DLD1 (cell line): ENCODE data around the gene CTDSP1.

ENCODE experiments used
- in situ Hi-C: cut with HindIII; loops from 2 replicates; pipeline ENCODE4 v1.10.0; 2017; ENCODE audit warnings: low sequenced_read_pairs

Gene CTDSP1

DNA sequence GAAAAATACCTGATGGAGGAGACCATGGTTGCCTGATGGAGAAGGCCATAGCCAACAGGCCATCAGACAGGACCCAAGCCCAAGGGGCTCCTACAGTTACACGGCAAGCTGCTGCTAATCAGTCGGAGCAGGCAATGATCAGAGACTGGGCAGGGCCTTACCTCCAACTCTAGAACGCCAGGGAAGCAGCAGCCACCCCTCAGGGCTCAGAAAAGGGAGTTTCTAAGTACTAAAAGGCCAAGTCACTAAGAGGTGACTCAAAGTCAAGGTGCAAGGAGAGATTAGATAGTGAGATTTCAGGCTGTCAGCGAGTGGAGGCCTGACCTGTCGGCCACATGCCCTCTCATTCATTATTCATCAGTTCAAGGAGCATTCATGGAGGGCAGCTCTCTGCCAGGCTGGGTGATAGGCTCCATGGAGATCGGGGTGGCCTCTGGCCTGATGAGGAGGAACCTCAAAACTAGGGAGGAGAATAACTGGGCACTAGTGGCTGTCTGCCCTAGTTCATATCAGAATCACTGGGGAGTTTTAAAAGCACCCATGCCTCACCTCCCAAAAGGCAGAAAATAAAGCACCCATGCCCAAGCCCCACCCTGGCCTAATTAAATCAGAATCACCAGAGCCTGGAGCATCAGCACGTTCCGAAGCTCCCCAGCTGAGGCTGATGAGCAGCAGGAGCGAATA lies 22.9 kb downstream of the CTDSP1 start:
- in situ Hi-C loops = no loop called here

DNA sequence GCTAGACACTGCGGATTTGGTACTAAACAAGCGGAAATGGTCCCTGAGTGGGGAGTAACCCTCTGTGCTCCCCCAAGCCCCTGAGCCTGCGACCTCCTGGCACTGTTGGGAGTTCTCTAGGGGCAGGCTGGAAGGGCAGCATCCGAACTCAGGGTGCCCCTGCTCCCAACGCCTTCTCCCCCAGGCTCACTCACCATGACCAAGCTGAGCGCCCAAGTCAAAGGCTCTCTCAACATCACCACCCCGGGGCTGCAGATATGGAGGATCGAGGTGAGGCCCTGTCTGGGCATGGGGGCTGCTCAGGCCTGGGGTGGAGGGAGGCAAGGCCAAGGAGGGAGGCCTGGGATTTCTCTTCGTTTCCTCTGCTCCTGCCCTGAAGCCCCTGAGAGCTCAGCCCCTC lies 23.9 kb downstream of the CTDSP1 start:
- in situ Hi-C loops = no loop called here

DNA sequence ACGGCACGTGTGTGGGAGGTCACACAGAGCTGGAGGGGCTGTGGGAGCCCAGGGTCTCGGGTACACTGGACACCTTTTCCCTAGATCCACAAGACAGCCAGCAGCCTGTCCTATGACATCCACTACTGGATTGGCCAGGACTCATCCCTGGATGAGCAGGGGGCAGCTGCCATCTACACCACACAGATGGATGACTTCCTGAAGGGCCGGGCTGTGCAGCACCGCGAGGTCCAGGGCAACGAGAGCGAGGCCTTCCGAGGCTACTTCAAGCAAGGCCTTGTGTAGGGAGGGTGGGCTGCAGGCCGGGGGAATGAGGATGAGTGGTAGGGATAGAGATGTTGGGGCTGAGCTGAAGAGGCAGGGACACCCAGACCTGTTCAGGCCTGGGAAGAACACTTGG lies 25.9 kb downstream of the CTDSP1 start:
- in situ Hi-C loops = no loop called here

DNA sequence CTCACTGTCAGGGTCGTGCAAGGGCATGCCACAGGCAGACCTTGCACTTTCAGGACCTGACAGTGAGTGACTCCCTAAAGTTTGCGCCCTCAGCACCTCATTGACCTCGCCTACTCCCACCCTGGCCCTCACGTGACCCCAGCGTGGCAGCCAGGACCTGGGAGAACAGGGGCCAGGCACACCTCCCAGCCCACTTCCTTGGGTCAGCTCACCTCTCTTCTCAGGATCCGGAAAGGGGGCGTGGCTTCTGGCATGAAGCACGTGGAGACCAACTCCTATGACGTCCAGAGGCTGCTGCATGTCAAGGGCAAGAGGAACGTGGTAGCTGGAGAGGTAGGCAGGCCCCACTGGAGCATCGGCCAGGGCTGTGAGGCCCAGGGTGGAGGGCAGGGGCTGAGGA lies 28.1 kb downstream of the CTDSP1 start:
- in situ Hi-C loops = no loop called here

DNA sequence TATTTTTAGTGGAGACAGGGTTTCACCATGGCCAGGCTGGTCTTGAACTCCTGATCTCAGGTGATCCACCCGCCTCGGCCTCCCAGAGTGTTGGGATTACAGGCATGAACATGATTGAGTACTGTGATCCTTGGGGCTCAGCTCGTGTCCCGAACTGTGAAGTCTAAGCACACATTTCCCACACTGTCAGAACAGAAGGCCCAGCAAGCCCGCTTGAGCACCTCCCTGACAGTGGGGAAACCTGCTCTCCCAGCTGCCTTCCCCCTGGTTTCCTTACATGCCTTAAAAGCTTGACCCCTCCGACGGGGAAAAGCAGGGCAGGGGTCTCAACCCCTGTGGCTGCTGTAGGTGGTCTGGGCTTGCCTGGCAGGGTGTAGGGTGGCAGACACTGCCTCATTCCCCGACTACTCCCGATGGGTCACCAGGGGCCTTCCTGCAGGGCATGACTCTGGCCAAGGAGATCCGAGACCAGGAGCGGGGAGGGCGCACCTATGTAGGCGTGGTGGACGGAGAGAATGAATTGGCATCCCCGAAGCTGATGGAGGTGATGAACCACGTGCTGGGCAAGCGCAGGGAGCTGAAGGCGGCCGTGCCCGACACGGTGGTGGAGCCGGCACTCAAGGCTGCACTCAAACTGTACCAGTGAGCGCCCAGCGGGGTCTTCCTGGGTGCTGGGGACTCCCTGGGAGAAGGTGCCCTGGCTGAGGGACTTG lies 29.3 kb downstream of the CTDSP1 start:
- in situ Hi-C loops = no loop called here

DNA sequence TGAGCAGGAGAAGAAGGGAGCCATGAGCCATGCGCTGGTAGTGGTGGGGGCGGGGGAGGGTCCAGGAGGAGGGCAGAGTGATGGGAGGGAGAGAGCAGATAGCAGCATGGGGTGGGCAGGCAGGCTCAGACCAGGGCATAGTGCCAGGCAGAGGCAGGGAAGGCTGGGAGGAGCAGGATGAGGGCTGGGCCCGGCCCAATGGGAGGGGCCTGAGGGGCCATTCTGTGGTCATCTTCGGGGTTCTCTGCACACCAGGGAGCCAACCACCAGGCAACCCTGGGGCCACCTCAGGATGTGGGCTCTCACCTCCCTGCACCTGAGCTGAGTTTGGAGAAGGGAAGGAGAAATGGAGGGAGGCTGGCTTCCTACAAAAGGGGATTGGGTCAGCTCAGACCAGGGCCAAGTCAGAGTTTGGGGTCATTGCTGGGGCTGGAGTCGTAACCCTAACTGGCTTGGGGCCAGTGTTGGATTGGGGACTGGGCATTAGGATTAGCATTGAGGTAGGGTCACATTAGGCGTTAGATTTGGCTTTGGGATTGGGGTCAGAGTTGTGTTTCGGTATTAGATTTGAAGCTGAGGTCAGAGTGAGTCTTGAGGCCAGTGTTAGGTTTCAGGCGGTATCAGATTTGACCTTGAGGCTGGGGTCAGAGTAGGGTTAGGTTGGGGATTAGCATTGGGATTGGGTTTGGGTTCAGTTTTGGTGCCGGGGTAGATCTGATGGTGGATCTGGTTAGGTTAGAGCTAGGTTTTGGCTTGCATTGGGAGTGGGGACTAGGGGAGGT lies 30.4 kb downstream of the CTDSP1 start:
- in situ Hi-C loops = no loop called here

DNA sequence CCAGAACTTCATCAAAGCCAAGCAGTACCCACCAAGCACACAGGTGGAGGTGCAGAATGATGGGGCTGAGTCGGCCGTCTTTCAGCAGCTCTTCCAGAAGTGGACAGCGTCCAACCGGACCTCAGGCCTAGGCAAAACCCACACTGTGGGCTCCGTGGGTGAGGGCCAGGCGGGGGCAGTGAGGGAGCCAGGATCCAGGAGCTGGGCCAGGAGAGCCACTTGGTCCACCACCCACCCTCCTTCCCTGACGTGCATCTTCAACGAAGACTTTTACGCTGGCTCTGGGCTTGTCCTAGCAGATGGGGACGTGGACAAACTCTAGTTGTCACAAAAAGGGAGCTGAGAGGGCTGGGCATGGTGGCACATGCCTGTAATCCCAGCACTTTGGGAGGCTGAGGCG lies 31.1 kb downstream of the CTDSP1 start:
- in situ Hi-C loops = no loop called here

DNA sequence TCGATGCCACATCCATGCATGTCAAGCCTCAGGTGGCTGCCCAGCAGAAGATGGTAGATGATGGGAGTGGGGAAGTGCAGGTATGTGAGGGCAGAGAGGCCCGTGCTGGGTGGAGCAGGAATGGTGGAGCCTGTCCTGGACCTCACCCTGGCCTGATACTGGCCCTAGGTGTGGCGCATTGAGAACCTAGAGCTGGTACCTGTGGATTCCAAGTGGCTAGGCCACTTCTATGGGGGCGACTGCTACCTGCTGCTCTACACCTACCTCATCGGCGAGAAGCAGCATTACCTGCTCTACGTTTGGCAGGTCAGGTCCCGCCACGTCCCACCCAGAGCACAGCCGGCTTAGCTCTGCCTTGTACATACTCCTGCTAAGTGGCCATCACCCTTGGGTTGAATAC lies 32.2 kb downstream of the CTDSP1 start:
- in situ Hi-C loops = no loop called here

DNA sequence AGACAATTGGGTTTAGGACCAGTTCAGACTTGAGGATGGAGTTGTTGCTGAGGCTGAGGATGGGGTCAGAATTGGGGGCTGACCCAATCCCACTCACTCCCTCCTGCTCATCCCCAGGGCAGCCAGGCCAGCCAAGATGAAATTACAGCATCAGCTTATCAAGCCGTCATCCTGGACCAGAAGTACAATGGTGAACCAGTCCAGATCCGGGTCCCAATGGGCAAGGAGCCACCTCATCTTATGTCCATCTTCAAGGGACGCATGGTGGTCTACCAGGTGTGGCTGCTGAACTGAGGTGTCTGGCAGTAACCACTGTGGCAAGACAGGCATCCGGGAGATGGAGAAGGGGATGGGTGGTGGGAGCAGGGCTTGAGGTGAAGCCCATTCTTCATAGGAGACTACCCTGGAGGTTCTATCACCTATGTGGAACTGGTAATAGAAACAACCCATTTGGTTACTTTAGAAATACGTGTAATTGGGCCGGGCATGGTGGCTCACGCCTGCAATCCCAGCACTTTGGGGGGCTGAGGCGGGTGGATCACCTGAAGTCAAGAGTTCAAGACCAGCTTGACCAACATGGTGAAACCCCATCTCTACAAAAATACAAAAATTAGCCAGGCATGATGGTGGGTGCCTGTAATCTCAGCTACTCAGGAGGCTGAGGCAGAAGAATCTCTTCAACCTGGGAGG lies 33.2 kb downstream of the CTDSP1 start:
- in situ Hi-C loops = no loop called here

DNA sequence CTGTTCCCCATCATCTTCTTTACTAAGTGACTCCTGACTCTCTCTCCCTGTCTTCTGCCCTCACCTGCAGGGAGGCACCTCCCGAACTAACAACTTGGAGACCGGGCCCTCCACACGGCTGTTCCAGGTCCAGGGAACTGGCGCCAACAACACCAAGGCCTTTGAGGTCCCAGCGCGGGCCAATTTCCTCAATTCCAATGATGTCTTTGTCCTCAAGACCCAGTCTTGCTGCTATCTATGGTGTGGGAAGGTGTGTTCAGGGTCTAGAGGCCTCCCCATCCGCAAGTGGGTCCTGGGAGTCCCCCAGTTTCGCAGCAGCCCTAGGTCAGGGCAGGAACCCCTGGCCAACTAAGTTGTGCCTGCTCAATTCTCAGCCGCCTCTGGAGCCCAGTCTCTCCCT lies 34.8 kb downstream of the CTDSP1 start:
- in situ Hi-C loops = no loop called here

DNA sequence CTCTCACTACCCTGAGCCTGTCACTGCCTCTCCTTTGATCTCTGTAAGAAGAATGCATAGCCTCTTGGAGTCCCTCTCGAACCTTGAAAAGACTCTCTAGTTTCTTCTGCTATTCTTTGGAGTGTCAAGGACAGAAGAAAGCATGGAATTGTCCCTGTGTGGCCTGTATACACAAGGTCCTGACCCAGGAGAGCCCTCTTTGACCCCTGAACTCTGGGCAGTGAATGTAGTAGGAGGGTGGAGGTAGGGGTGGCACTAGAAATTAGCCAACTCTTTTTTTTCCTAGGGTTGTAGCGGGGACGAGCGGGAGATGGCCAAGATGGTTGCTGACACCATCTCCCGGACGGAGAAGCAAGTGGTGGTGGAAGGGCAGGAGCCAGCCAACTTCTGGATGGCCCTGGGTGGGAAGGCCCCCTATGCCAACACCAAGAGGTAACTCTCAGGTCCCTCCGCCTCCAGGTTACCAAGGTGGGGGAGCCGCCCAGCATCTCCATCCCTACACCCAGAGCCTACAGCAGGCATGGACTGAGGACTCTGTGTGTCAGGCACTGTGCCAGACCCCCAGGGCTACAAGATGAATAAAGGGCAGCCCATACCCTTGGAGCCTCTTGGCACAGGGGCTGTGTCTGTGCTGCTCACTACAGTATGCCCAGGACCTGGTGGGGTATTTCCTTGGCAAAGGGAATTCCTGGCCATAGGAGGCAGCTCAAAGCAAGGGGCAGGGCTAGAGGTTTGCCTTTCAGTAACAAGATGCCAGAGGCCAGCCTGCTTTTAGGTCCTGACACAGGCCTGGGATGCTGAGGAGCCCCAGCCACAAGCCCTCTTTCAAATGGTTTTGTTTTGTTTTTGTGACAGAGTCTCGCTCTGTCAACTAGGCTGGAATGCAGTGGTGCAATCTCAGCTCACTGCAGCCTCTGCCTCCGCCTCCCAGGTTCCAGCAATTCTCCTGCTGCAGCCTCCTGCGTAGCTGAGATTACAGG lies 35.6 kb downstream of the CTDSP1 start:
- in situ Hi-C loops = no loop called here

DNA sequence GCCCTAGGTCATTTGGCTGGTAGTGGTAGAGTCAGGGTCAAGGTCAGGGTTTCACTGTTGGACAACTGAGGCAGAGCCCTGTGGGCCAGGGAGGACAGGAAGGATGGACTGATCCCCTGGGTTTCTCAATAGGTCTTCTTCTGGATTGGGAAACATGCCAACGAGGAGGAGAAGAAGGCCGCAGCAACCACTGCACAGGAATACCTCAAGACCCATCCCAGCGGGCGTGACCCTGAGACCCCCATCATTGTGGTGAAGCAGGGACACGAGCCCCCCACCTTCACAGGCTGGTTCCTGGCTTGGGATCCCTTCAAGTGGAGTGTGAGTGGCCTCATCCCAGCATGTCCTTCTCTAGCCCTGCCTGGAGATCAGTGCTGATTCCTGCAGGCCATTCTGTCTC lies 37.3 kb downstream of the CTDSP1 start:
- in situ Hi-C loops = no loop called here

DNA sequence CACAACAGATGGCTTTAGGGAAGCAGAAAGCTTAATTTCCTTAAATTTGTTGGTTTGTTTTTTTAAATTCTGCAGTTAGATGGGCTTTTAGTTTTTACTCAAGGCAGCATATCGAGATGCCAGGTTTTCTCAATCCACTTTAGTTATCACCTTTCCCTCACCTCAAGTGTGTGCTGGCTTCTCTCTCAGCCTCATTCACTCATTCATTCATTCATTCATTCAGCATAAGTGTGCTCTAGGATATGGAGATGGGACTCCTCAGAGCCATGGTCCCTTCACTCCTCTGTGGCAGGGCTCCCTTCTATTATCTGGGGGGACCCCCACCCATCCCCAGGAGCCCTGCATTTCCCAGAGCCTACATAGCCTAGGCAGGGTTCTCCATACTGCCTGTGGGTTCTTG lies 38.3 kb downstream of the CTDSP1 start:
- in situ Hi-C loops = no loop called here

DNA sequence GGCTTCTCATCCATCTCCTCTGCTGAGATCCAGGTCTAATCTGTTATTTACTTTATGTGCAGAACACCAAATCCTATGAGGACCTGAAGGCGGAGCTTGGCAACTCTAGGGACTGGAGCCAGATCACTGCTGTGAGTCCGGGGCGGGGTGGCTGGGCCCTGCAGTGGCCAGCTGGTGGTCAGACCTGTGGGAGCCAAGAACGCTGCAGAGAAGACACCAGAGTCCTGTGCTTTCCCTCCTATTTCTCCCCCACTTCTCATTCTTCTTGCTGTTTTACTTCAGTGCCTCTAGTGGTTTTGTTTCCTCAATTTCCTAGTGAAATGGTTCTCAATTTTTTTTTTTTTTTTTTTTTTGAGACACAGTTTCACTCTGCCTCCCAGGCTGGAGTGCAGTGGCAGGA lies 38.9 kb downstream of the CTDSP1 start:
- in situ Hi-C loops = no loop called here

DNA sequence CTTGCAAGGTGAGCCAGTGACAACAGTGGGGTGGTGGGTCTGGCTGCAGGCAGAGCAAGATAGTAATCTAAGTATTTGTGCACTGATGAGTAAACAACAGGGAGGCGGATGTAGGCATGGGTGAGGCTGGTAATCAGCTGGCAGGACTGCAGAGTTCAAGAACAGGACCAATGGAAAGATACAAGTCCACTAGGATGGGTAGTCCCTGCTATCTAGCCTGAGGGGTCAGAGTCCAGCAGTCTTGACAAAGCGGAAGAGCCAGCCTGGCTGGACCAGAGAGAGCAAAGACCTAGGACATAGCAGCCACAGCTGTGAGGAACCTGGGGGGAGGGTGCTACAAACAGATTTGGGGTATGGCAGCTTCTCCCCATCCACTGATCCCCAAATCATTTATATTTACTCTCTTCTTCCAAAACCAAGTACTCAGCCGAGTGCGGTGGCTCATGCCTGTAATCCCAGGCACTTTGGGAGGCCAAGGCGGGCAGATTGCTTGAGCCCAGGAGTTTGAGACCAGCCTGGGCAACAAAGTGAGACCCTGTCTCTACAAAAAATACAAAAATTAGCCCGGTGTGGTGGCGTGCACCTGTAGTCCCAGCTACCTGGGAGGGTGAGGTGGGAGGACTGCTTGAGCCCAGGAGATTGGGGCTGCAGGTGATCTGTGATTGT lies 45.2 kb downstream of the CTDSP1 start:
- in situ Hi-C loops = no loop called here

DNA sequence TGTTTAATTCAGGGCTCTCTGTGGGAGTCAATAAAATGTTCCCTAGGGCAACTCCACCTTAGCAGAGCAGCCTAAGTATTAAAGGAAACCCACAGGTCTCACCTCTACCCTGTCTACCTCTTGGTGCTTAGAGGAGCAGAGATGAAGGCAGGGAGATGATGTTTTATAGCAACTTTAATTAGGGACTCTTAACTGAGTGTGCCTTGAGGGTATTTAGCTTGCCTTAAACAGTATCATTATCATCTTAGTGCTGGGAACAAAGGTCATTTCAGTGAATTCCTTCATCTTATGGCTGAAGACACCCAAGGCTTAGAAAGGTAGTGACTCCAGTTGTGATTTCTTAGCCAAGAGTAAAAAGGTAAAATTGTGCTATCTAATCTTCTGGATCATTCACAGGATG lies 45.9 kb downstream of the CTDSP1 start:
- in situ Hi-C loops = no loop called here

DNA sequence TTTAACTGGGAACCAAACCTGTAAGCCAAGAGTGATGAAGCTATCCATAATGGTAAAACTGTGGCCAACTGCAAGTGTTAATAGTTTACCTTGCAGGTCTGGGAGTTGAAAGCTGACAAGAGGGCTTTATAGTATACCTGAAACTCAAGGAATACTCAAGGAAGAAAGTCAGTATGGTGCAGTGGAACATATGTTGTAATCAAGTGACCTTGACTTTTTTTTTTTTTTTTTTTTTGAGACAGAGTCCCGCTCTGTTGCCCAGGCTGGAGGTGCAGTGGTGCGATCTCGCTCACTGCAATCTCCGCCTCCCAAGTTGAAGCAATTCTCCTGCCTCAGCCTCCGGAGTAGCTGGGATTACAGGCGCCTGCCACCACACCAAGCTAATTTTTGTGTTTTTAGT lies 46.9 kb downstream of the CTDSP1 start:
- in situ Hi-C loops = no loop called here

DNA sequence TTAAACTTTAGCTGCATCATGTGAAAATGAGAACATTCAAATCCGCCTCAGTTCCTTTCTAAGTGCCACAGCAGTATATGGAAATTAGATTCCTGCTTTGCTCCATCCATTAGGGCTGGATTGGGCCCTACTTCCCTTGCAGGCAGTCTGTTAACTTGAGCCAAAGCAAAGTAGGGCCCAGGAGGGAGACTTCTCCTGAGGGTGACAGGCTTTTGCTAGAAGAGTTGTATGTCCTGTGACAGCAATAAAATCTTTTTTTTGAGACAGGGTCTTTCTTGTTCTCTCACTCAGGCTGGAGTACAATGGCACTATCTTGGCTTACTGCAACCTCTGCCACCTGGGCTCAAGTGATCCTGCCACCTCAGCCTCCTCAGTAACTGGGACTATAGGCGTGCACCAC lies 47.4 kb downstream of the CTDSP1 start:
- in situ Hi-C loops = no loop called here

DNA sequence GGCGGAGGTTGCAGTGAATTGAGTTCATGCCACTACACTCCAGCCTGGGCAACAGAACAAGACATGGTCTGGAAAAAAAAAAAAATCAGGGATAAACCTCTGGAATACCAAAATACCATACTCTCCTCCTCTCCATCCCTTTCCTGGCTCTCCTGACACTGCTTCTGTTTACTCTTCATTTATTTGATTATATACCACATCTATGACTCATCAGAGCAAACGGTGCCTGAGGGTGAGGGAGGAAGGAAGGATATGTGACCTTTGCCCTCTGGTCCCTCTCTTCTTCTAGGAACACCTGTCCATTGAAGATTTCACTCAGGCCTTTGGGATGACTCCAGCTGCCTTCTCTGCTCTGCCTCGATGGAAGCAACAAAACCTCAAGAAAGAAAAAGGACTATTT lies 49.3 kb downstream of the CTDSP1 start:
- in situ Hi-C loops = no loop called here

DNA sequence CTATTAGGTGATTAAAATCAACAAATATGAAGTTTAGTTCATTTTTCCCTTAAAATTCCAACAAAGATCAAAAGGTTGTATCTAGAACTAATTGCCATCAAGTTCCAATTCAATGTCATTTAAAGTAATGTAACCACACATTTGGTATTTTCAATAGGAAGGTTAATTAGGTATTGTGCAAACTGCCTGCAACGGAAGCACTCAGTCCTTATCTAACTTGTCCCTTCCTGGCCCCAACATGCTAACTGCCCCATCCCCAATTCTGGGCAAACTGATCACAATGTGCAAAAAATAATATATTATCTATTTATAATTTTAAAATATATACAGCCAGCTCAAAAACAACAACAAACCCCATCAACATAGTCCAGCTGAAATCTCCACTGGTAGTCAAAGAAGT lies 52.4 kb downstream of the CTDSP1 start:
- in situ Hi-C loops = no loop called here
